Measurements from ENCODE around the gene PAQR5.
"Not testable (repeated sequence)": the region's sequence is repeated elsewhere in the genome, so short reads cannot be mapped to it uniquely, and the experiment has no call there.

PAQR5 gene

GRCh38 chr15:69317392-69317841 lies 18.7 kb downstream of the PAQR5 start:
- DNase-seq: no peak

GRCh38 chr15:69318033-69318432 lies 19.3 kb downstream of the PAQR5 start:
- no peak for DNase-seq

- DNase-seq: peak; percentile 65
Measured at GRCh38 chr15:69319384-69320375, 21.0 kb downstream of the PAQR5 start.

- peak; percentile 72 for DNase-seq
Measured at GRCh38 chr15:69320977-69321554, 22.4 kb downstream of the PAQR5 start.

GRCh38 chr15:69323893-69324430 lies 25.2 kb downstream of the PAQR5 start:
- no peak for DNase-seq

GRCh38 chr15:69324565-69324964 lies 25.9 kb downstream of the PAQR5 start:
- no peak for DNase-seq

- DNase-seq: no peak
Measured at GRCh38 chr15:69325456-69325971, 26.8 kb downstream of the PAQR5 start.

GRCh38 chr15:69328080-69328479 lies 29.4 kb downstream of the PAQR5 start:
- no peak for DNase-seq

GRCh38 chr15:69328739-69329138 lies 30.0 kb downstream of the PAQR5 start:
- no peak for DNase-seq

- DNase-seq: no peak
Measured at GRCh38 chr15:69337138-69337537, 38.4 kb downstream of the PAQR5 start.

GRCh38 chr15:69338535-69339213 lies 40.0 kb downstream of the PAQR5 start:
- no peak for DNase-seq

- not testable (repeated sequence) for DNase-seq
Measured at GRCh38 chr15:69339214-69339543, 40.5 kb downstream of the PAQR5 start.

GRCh38 chr15:69340243-69340900 lies 41.7 kb downstream of the PAQR5 start:
- DNase-seq: peak; percentile 68

GRCh38 chr15:69341356-69341755 lies 42.6 kb downstream of the PAQR5 start:
- no peak for DNase-seq

GRCh38 chr15:69342460-69343076 lies 43.9 kb downstream of the PAQR5 start:
- no peak for DNase-seq

GRCh38 chr15:69343133-69343532 lies 44.4 kb downstream of the PAQR5 start:
- DNase-seq: no peak

- no peak for DNase-seq
Measured at GRCh38 chr15:69344238-69344637, 45.5 kb downstream of the PAQR5 start.

GRCh38 chr15:69346112-69346511 lies 47.4 kb downstream of the PAQR5 start:
- DNase-seq: no peak

- no peak for DNase-seq
Measured at GRCh38 chr15:69351333-69351732, 52.6 kb downstream of the PAQR5 start.

GRCh38 chr15:69351884-69352283 lies 53.2 kb downstream of the PAQR5 start:
- peak; percentile 34 for DNase-seq

GRCh38 chr15:69357773-69358771 lies 59.4 kb downstream of the PAQR5 start:
- no peak for DNase-seq

Measured in hematopoietic multipotent progenitor cell treated with erythropoietin and hydrocortisone succinate and interleukin-3 and kit ligand, for 6 days (in vitro differentiated cells).